Neural progenitor cell (in vitro differentiated cells): ENCODE data around the gene ARL4C. TPM values are rescaled to one million over a fixed set of nuclear protein-coding genes. Genes with fewer than 3 reads are reported as not detected.

ENCODE experiments used
- DNase-seq: peaks from one replicate; pipeline ENCODE4 v3.0.0-alpha.2; 2016; ENCODE audit warnings: low spot score
- H2AFZ ChIP-seq: fragments of 200-600 bp; sonication (generic); replicated peaks from 2 replicates; pipeline ENCODE4 v1.6.1; 2016; ENCODE audit warnings: antibody characterized with exemption
- H3F3A ChIP-seq: fragments of 200-600 bp; sonication (generic); 2 replicates; pipeline ENCODE4 v1.6.1; 2016; ENCODE audit warnings: antibody characterized with exemption, low read depth
- H3K27ac ChIP-seq: fragments of 200-600 bp; sonication (generic); 2 replicates; pipeline ENCODE4 v1.5.1; 2016; ENCODE audit warnings: mild to moderate bottlenecking
- H3K27me3 ChIP-seq: fragments of 200-600 bp; sonication (generic); 2 replicates; pipeline ENCODE4 v1.6.1; 2016; ENCODE audit warnings: mild to moderate bottlenecking, moderate library complexity
- H3K36me3 ChIP-seq: fragments of 200-600 bp; sonication (generic); 2 replicates; pipeline ENCODE4 v1.5.1; 2016
- H3K4me1 ChIP-seq: fragments of 200-600 bp; sonication (generic); 2 replicates; pipeline ENCODE4 v1.6.1; 2016; ENCODE audit warnings: mixed run types
- H3K4me2 ChIP-seq: fragments of 200-600 bp; sonication (generic); 2 replicates; pipeline ENCODE4 v1.6.1; 2016
- H3K4me3 ChIP-seq: fragments of 200-600 bp; sonication (generic); 2 replicates; pipeline ENCODE4 v1.5.1; 2016
- H3K79me2 ChIP-seq: fragments of 200-600 bp; sonication (generic); 2 replicates; pipeline ENCODE4 v1.6.1; 2016; ENCODE audit warnings: low read depth
- H3K9ac ChIP-seq: fragments of 200-600 bp; sonication (generic); 2 replicates; pipeline ENCODE4 v1.6.1; 2016
- H3K9me3 ChIP-seq: fragments of 200-600 bp; sonication (generic); 2 replicates; pipeline ENCODE4 v1.5.1; 2016; ENCODE audit warnings: low read depth
- H4K20me1 ChIP-seq: fragments of 200-600 bp; sonication (generic); 2 replicates; pipeline ENCODE4 v1.6.1; 2016; ENCODE audit warnings: low read depth
- H3K27ac Mint-ChIP-seq: 3 replicates; pipeline ENCODE4 v1.8.0; 2021; ENCODE audit warnings: mixed read lengths
- H3K27me3 Mint-ChIP-seq: 2 replicates; pipeline ENCODE4 v1.8.0; 2022; ENCODE audit warnings: low read depth, mild to moderate bottlenecking, inconsistent platforms, moderate library complexity, mixed read lengths; ENCODE audit not compliant: insufficient read depth
- H3K36me3 Mint-ChIP-seq: 3 replicates; pipeline ENCODE4 v1.8.0; 2021; ENCODE audit warnings: mixed read lengths
- H3K4me1 Mint-ChIP-seq: 3 replicates; pipeline ENCODE4 v1.8.0; 2021; ENCODE audit warnings: mixed read lengths
- H3K4me3 Mint-ChIP-seq: 3 replicates; pipeline ENCODE4 v1.8.0; 2021; ENCODE audit warnings: mild to moderate bottlenecking, moderate library complexity, mixed read lengths
- H3K9me3 Mint-ChIP-seq: 3 replicates; pipeline ENCODE4 v1.8.0; 2020; ENCODE audit warnings: mixed read lengths
- EZH2 ChIP-seq: fragments of 200-600 bp; sonication (generic); IDR thresholded peaks from 2 replicates; pipeline ENCODE4 v1.6.1; 2017; ENCODE audit warnings: antibody characterized with exemption, mild to moderate bottlenecking, moderate library complexity
- EZH2phosphoT487 ChIP-seq: fragments of 200-600 bp; sonication (generic); IDR thresholded peaks from 2 replicates; pipeline ENCODE4 v1.6.1; 2017; ENCODE audit warnings: antibody characterized with exemption
- total RNA-seq: library from RNA; depleted of rRNA; stranded (reverse); fragments of >200 nt; gene quantifications from 2 replicates; pipeline ENCODE4 v1.2.3, GENCODE V29; 2015; ENCODE audit warnings: low replicate concordance
- TF ChIP-seq, protein P1 (sequence below): fragments of 200-600 bp; sonication (generic); IDR thresholded peaks from 2 replicates; pipeline ENCODE4 v1.5.1; 2017; ENCODE audit warnings: antibody characterized with exemption, mild to moderate bottlenecking

The ARL4C gene
- total RNA-seq, 1 donor from 2014 or later, result 87.6 TPM

GRCh38 chr2:234454433-234454832 lies 42.4 kb downstream of the ARL4C start:
- H3K36me3 Mint-ChIP-seq, result peaks cover 17% of the 10 kb centered on the region
- TF ChIP-seq, protein P1, sequence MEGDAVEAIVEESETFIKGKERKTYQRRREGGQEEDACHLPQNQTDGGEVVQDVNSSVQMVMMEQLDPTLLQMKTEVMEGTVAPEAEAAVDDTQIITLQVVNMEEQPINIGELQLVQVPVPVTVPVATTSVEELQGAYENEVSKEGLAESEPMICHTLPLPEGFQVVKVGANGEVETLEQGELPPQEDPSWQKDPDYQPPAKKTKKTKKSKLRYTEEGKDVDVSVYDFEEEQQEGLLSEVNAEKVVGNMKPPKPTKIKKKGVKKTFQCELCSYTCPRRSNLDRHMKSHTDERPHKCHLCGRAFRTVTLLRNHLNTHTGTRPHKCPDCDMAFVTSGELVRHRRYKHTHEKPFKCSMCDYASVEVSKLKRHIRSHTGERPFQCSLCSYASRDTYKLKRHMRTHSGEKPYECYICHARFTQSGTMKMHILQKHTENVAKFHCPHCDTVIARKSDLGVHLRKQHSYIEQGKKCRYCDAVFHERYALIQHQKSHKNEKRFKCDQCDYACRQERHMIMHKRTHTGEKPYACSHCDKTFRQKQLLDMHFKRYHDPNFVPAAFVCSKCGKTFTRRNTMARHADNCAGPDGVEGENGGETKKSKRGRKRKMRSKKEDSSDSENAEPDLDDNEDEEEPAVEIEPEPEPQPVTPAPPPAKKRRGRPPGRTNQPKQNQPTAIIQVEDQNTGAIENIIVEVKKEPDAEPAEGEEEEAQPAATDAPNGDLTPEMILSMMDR, result no peak
- no peak for TF ChIP-seq EZH2
- no peak for TF ChIP-seq EZH2phosphoT487
- H3K4me1 Mint-ChIP-seq, result peaks cover 28% of the 10 kb centered on the region
- Histone ChIP-seq H3K79me2 (no peaks in the 10 kb centered on the region), H2AFZ (no peak overlapping the region), H3K27ac (no peak overlapping the region), H3K4me3 (no peak overlapping the region), H3F3A (peaks cover 35% of the 10 kb centered on the region), H3K9me3 (no peaks in the 10 kb centered on the region), H3K36me3 (no peaks in the 10 kb centered on the region), H3K27me3 (no peaks in the 10 kb centered on the region), H4K20me1 (no peaks in the 10 kb centered on the region), H3K4me1 (peaks cover 37% of the 10 kb centered on the region), H3K4me2 (peak overlapping the region; percentile 3), H3K9ac (no peak overlapping the region)
- H3K4me3 Mint-ChIP-seq, result no peak overlapping the region
- peaks cover 14% of the 10 kb centered on the region for H3K27me3 Mint-ChIP-seq
- peaks cover 40% of the 10 kb centered on the region for H3K9me3 Mint-ChIP-seq
- no peak for DNase-seq
- peak overlapping the region; percentile 20 for H3K27ac Mint-ChIP-seq

- H3K27me3 ChIP-seq, result no peaks in the 10 kb centered on the region
Measured at GRCh38 chr2:234453216-234453615, 43.7 kb downstream of the ARL4C start.

DNA sequence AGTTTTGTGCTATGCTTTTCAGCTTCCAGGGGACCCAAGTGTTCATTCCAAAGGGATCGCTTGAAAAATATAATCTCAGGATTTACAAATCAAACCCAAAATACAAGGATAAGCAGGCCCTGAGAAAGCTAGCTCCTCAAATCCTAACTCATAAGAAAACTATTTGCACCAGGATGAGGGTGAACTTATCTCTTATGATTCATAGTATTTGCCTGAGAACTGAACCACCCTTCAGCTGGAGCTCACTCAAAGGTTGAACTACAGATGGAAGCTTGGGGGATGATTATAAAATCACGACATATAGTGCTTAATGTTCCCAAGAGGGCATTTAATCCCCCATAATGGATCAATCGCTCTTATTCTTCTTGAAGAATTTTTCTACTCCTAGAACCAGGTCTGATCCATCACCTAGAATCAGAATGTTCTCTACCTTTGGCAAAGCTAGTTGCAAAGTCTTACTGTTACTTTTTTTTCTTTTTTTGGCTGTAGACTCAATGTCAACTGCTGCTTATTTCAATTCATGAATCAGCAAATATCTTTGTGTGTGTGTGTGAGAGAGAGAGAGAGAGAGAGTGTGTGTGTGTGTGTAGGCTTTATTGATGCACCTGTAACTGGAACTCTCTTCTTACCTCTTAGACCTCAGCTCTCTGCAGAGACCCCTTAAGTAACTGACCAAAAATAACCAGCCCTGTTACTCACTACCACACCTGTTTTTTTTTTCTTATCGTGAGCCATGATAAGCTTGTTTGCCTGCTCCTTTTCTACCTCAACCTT lies 44.8 kb downstream of the ARL4C start:
- Histone ChIP-seq H3K4me1 (peaks cover 53% of the 10 kb centered on the region), H3K9ac (no peak overlapping the region), H3K9me3 (no peaks in the 10 kb centered on the region), H4K20me1 (no peaks in the 10 kb centered on the region), H3K36me3 (no peaks in the 10 kb centered on the region), H3K27ac (peak overlapping the region; percentile 99), H3K4me3 (no peak overlapping the region), H3F3A (peaks cover 56% of the 10 kb centered on the region), H3K4me2 (no peak overlapping the region), H3K27me3 (no peaks in the 10 kb centered on the region), H3K79me2 (no peaks in the 10 kb centered on the region), H2AFZ (no peak overlapping the region)
- no peak overlapping the region for H3K4me3 Mint-ChIP-seq
- peak overlapping the region; percentile 90 for H3K27ac Mint-ChIP-seq
- TF ChIP-seq, protein P1, result no peak
- no peak for TF ChIP-seq EZH2
- no peak for TF ChIP-seq EZH2phosphoT487
- H3K9me3 Mint-ChIP-seq, result peaks cover 30% of the 10 kb centered on the region
- H3K27me3 Mint-ChIP-seq, result peaks cover 8% of the 10 kb centered on the region
- H3K36me3 Mint-ChIP-seq, result peaks cover 16% of the 10 kb centered on the region
- peaks cover 52% of the 10 kb centered on the region for H3K4me1 Mint-ChIP-seq
- DNase-seq, result no peak

More at GRCh38 chr2:234453216-234453615, 43.7 kb downstream of the ARL4C start:
- TF ChIP-seq EZH2 (no peak), EZH2phosphoT487 (no peak)
- TF ChIP-seq, protein P1, result no peak
- peaks cover 40% of the 10 kb centered on the region for H3K4me1 Mint-ChIP-seq
- Histone ChIP-seq H2AFZ (no peak overlapping the region), H3K79me2 (no peaks in the 10 kb centered on the region), H3K9me3 (no peaks in the 10 kb centered on the region), H4K20me1 (no peaks in the 10 kb centered on the region), H3K36me3 (no peaks in the 10 kb centered on the region), H3F3A (peaks cover 44% of the 10 kb centered on the region), H3K4me3 (no peak overlapping the region), H3K4me2 (no peak overlapping the region), H3K4me1 (peaks cover 42% of the 10 kb centered on the region), H3K9ac (no peak overlapping the region), H3K27ac (no peak overlapping the region)
- H3K4me3 Mint-ChIP-seq, result no peak overlapping the region
- peaks cover 17% of the 10 kb centered on the region for H3K36me3 Mint-ChIP-seq
- peaks cover 38% of the 10 kb centered on the region for H3K9me3 Mint-ChIP-seq
- peaks cover 13% of the 10 kb centered on the region for H3K27me3 Mint-ChIP-seq
- DNase-seq, result no peak
- H3K27ac Mint-ChIP-seq, result peak overlapping the region; percentile 48
